A549 (cell line): Measurements from ENCODE around the gene ZBTB48. TPM values are rescaled to one million over a fixed set of nuclear protein-coding genes. Genes with fewer than 3 reads are reported as not detected.
"Not testable (repeated sequence)": the region's sequence is repeated elsewhere in the genome, so short reads cannot be mapped to it uniquely, and the experiment has no call there.

ENCODE experiments used
- ATAC-seq, 2 experiments: fragments of 200-7000 bp in 1 of 2; fragments of >200 bp in 1 of 2; cut with Nextera tagmentation in 1 of 2; cut with Tn5 transposase in 1 of 2; 3 replicates each; pipeline versions ENCODE4 v1.8.0 to v1.9.1; 2018 to 2020; ENCODE audit warnings: mild to moderate bottlenecking in 1 of 2, moderate library complexity in 1 of 2
- CTCF ChIA-PET: fragments of 300-600 bp; sonication (Branson Sonifier 250); formaldehyde crosslinking; extraction: SDS; loops from one replicate; lab custom pipeline; 2021; ENCODE audit warnings: antibody characterized with exemption, inconsistent platforms; lab: Yijun Ruan, JAX
- POLR2A ChIA-PET: fragments of 350-600 bp; formaldehyde crosslinking; extraction: SDS; loops from one replicate; lab custom pipeline; 2021; ENCODE audit warnings: antibody characterized with exemption, inconsistent platforms; lab: Yijun Ruan, JAX
- DNase-seq, 2 experiments: peaks; one replicate each; pipeline versions ENCODE4 v3.0.0 to v3.0.0-alpha.2; 2011 to 2016; ENCODE audit warnings: low read depth in 1 of 2, low spot score in 1 of 2
- FAIRE-seq: peaks from 2 replicates; lab custom pipeline; 2011; peaks lifted over from hg19 to GRCh38; lab: Jason Lieb, UNC
- H3K27ac ChIP-seq, 2 experiments: fragments of >200 bp; sonication (Bioruptor Twin); formaldehyde crosslinking; 3 replicates each; pipeline ENCODE4 v1.5.1; 2016 to 2017
- H3K4me1 ChIP-seq: fragments of >200 bp; sonication (Bioruptor Twin); formaldehyde crosslinking; 3 replicates; pipeline ENCODE4 v1.6.1; 2016
- H3K4me2 ChIP-seq: fragments of >200 bp; sonication (Bioruptor Twin); formaldehyde crosslinking; 3 replicates; pipeline ENCODE4 v1.6.1; 2016
- H3K4me3 ChIP-seq: fragments of >200 bp; sonication (Bioruptor Twin); formaldehyde crosslinking; 3 replicates; pipeline ENCODE4 v1.5.1; 2016
- H3K9me3 ChIP-seq: fragments of >200 bp; sonication (Bioruptor Twin); formaldehyde crosslinking; 3 replicates; pipeline ENCODE4 v1.6.1; 2016
- EP300 ChIP-seq, 2 experiments: fragments of >200 bp; sonication (Bioruptor Twin); formaldehyde crosslinking; IDR thresholded peaks; 2 replicates in 1 of 2; 3 replicates in 1 of 2; pipeline ENCODE4 v1.6.1; 2016 to 2017
- FOSB ChIP-seq: fragments of 250-450 bp; sonication (Bioruptor Pico); IDR thresholded peaks from 2 replicates; pipeline ENCODE4 v1.5.0; 2020; ENCODE audit warnings: mild to moderate bottlenecking, moderate library complexity
- HOXB13 ChIP-seq: fragments of 250-450 bp; sonication (Bioruptor Pico); IDR thresholded peaks from 2 replicates; pipeline ENCODE4 v1.5.0; 2020; ENCODE audit warnings: low read depth, mild to moderate bottlenecking, moderate library complexity
- HOXB5 ChIP-seq: fragments of 250-450 bp; sonication (Bioruptor Pico); IDR thresholded peaks from 2 replicates; pipeline ENCODE4 v1.5.0; 2020; ENCODE audit warnings: mild to moderate bottlenecking, moderate library complexity
- MYC ChIP-seq: IDR thresholded peaks from 2 replicates; pipeline ENCODE4 v1.6.1; 2012; ENCODE audit warnings: mild to moderate bottlenecking, inconsistent platforms, low read length, improper control_type of control experiment, borderline replicate concordance
- NFE2L2 ChIP-seq: fragments of 150-350 bp; conservative IDR thresholded peaks from 2 replicates; pipeline ENCODE4 v1.6.1; 2014; ENCODE audit warnings: low read length
- ZNF302 ChIP-seq: fragments of 250-450 bp; sonication (Bioruptor Pico); IDR thresholded peaks from 2 replicates; pipeline ENCODE4 v1.9.0; 2021; ENCODE audit warnings: inconsistent platforms, mild to moderate bottlenecking, moderate library complexity
- WGBS: methylation state at CpG from one replicate; pipeline ENCODE4 v1.1.6; 2017; ENCODE audit errors: missing lambda C conversion rate; 5-methylcytosine and 5-hydroxymethylcytosine counted together
- polyA plus RNA-seq, 4 experiments: library from polyadenylated mRNA; depleted of rRNA in 3 of 4; stranded (reverse); fragments of >200 nt; fragmentation: RNase III in 1 of 4; extraction: RNeasy Plus Mini Kit Qiagen cat#74134 plus additional on column Dnase treatment in 1 of 4; gene quantifications; 2 replicates in 3 of 4; 3 replicates in 1 of 4; pipeline ENCODE4 v1.2.3, GENCODE V29; 2011 to 2017
- TF ChIP-seq, protein P1 (sequence below): fragments of 250-450 bp; sonication (Bioruptor Pico); IDR thresholded peaks from 2 replicates; pipeline ENCODE4 v1.5.0; 2021; ENCODE audit warnings: mild to moderate bottlenecking, moderate library complexity, borderline replicate concordance
- TF ChIP-seq, protein P2 (sequence below): fragments of 250-450 bp; sonication (Bioruptor Pico); IDR thresholded peaks from 2 replicates; pipeline ENCODE4 v1.5.0; 2020; ENCODE audit warnings: low read depth, mild to moderate bottlenecking, moderate library complexity
- TF ChIP-seq, protein P3 (sequence below): fragments of >200 bp; sonication (Bioruptor Twin); formaldehyde crosslinking; IDR thresholded peaks from 3 replicates; pipeline ENCODE4 v1.5.1; 2016
- TF ChIP-seq, protein P4 (sequence below): IDR thresholded peaks from 2 replicates; pipeline ENCODE4 v1.6.1; 2012
- TF ChIP-seq, protein P5 (sequence below): fragments of >200 bp; sonication (Bioruptor Twin); formaldehyde crosslinking; IDR thresholded peaks from 2 replicates; pipeline ENCODE4 v1.6.1; 2016

Gene ZBTB48
- polyA plus RNA-seq, 2 of the 4 experiments (the other 2 are of a cell fraction), result 8.0 to 13.1 TPM

DNA sequence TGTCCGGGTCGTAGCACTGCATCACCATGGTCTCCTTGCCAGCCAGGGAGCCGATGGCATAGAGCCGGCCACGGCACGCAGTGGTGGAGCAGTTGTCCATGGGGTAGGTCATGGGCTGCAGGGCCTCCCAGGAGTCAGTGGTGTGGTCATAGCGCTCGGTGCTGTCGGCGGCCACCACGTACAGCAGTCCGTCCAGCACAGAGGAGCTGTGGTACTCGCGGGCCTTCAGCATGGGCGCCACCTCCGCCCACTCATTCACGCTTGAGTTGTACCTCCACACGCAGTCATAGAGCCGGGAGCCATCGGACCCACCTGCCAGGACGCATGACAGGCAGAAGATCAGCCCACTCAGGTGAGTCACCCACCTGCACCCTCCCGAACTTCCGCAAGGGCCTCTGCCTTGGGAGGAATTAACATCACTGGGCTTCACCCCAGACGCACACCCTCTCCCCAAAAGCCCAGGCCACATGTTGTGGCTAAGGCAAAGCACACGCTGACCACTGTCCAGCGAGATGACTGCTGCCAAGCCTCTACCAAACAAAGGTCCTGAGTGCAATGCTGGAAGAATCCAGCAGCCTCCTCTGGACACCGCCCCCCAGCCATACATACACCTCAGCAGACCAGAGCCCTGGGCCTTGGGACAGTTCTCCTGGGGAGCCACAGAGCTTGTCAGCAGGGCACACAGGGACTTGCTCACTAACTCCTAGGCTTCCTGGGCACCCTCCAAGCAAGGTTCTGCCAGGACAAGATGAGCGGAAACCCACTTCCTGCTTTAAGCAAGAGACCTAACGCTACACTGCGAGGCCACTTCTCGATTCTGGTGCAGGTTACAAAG lies 19.6 kb downstream of the ZBTB48 start (continued):
- TF ChIP-seq, protein P1, sequence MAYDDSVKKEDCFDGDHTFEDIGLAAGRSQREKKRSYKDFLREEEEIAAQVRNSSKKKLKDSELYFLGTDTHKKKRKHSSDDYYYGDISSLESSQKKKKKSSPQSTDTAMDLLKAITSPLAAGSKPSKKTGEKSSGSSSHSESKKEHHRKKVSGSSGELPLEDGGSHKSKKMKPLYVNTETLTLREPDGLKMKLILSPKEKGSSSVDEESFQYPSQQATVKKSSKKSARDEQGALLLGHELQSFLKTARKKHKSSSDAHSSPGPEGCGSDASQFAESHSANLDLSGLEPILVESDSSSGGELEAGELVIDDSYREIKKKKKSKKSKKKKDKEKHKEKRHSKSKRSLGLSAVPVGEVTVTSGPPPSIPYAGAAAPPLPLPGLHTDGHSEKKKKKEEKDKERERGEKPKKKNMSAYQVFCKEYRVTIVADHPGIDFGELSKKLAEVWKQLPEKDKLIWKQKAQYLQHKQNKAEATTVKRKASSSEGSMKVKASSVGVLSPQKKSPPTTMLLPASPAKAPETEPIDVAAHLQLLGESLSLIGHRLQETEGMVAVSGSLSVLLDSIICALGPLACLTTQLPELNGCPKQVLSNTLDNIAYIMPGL (CRISPR knock-in tag), result no peak
- TF ChIP-seq, protein P2, sequence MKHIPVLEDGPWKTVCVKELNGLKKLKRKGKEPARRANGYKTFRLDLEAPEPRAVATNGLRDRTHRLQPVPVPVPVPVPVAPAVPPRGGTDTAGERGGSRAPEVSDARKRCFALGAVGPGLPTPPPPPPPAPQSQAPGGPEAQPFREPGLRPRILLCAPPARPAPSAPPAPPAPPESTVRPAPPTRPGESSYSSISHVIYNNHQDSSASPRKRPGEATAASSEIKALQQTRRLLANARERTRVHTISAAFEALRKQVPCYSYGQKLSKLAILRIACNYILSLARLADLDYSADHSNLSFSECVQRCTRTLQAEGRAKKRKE, result no peak
- TF ChIP-seq, protein P3, sequence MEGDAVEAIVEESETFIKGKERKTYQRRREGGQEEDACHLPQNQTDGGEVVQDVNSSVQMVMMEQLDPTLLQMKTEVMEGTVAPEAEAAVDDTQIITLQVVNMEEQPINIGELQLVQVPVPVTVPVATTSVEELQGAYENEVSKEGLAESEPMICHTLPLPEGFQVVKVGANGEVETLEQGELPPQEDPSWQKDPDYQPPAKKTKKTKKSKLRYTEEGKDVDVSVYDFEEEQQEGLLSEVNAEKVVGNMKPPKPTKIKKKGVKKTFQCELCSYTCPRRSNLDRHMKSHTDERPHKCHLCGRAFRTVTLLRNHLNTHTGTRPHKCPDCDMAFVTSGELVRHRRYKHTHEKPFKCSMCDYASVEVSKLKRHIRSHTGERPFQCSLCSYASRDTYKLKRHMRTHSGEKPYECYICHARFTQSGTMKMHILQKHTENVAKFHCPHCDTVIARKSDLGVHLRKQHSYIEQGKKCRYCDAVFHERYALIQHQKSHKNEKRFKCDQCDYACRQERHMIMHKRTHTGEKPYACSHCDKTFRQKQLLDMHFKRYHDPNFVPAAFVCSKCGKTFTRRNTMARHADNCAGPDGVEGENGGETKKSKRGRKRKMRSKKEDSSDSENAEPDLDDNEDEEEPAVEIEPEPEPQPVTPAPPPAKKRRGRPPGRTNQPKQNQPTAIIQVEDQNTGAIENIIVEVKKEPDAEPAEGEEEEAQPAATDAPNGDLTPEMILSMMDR, result no peak
- TF ChIP-seq, protein P4, sequence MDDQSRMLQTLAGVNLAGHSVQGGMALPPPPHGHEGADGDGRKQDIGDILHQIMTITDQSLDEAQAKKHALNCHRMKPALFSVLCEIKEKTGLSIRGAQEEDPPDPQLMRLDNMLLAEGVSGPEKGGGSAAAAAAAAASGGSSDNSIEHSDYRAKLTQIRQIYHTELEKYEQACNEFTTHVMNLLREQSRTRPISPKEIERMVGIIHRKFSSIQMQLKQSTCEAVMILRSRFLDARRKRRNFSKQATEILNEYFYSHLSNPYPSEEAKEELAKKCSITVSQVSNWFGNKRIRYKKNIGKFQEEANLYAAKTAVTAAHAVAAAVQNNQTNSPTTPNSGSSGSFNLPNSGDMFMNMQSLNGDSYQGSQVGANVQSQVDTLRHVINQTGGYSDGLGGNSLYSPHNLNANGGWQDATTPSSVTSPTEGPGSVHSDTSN, result no peak

DNA sequence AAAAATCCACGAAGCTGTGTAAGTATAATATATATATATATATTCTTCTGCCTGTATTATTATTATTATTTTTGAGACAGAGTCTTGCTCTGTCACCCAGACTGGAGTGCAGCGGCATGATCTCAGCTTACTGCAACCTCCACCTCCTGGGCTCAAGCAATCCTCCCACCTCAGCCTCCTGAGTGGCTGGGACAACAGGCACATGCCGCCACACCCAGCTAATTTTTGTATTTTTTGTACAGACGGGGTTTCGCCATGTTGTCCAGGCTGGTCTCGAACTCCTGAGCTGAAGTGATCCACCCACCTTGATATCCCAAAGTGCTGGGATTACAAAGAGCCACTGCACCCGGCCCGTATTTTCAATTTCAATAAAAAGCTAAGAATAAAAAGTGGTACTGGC lies 20.2 kb downstream of the ZBTB48 start:
- FAIRE-seq, DNase-seq, POLR2A ChIA-PET, ATAC-seq, H3K9me3 ChIP-seq: not testable (repeated sequence)
- WGBS, result 90% methylated on average over 8 of the region's 8 CpGs
- H3K27ac ChIP-seq, result peak overlapping the region; percentile 81 to 93; a peak in 4 of 6 replicates
- H3K4me2 ChIP-seq, result peak overlapping the region; percentile 90
- CTCF ChIA-PET, result interaction anchor here (0.6 to 2.3 kb wide), 4 partner anchors 11 to 47 kb away, joined by 3 to 6 read pairs (median 4); partner anchors contain the start of genes NOL9 and TAS1R1
- H3K4me1 ChIP-seq, result peaks cover 13% of the 10 kb centered on the region; the same call in 2 of the 3 replicates
- H3K4me3 ChIP-seq, result peak overlapping the region; percentile 72; the same call in 2 of the 3 replicates

DNA sequence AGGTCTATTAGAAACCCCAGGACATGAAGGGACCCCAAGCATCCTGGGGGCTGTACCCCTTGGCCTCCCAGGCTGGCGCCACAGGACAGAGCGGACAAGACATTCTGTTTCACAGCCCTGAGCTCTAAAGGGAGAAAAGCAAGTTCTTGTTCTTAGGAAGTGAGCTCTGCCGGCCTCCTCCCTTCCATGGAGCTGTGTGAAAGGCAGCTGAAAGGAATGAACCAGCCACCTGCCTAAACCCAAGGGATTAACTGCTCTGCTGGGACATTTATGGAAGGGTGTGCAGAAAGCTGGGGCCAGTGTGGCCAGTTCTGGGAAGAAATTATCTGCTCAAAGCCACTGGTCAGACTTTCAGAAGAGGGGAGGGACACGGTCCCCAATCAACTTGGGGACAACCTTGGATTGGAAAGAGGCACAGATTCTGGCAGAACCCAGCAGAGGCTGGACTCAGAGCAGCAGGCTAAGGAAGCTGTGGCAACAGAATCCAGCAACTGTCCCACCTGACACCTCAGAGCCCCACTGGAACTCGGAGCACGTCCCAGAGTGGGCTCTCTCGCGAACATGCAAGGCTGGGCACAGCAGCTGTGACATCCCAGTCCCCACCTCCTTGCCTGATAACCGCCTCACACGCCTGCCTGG lies 20.7 kb downstream of the ZBTB48 start:
- H3K9me3 ChIP-seq, result no peaks in the 10 kb centered on the region
- peak overlapping the region; percentile 72 for H3K4me3 ChIP-seq
- FAIRE-seq (no peak), DNase-seq (no peak), ATAC-seq (peak in 1 of 2 experiments; percentile 12; a peak in 3 of 6 replicates)
- TF ChIP-seq HOXB13 (CRISPR knock-in tag) (no peak), ZNF302 (no peak), NFE2L2 (no peak), EP300 (IDR thresholded peaks at IDR 0.05) (no peak), MYC (no peak), FOSB (CRISPR knock-in tag) (no peak), HOXB5 (CRISPR knock-in tag) (no peak)
- TF ChIP-seq, protein P5, sequence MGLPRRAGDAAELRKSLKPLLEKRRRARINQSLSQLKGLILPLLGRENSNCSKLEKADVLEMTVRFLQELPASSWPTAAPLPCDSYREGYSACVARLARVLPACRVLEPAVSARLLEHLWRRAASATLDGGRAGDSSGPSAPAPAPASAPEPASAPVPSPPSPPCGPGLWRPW, result no peak
- peaks cover 13% of the 10 kb centered on the region; the same call in 2 of the 3 replicates for H3K4me1 ChIP-seq
- 30% methylated on average over 10 of the region's 10 CpGs for whole genome bisulfite sequencing
- POLR2A ChIA-PET, result interaction anchor here (0.7 kb wide), 1 partner anchor 20 kb away, joined by 3 read pairs; the partner anchor contains the start of gene ZBTB48
- CTCF ChIA-PET, result interaction anchor here (0.6 to 2.3 kb wide), 4 partner anchors 12 to 47 kb away, joined by 3 to 6 read pairs (median 4); partner anchors contain the start of genes NOL9 and TAS1R1
- peak overlapping the region; percentile 90 for H3K4me2 ChIP-seq
- H3K27ac ChIP-seq, result peak overlapping the region; percentile 81 to 93
